HCT116 (cell line): Measurements from ENCODE around the gene ARMC10. TPM values are rescaled to one million over a fixed set of nuclear protein-coding genes. Genes with fewer than 3 reads are reported as not detected.

Source experiments
- ATAC-seq: fragments of 200-7000 bp; cut with Tn5 transposase; 2 replicates; pipeline ENCODE4 v1.9.1; 2020; ENCODE audit warnings: mild to moderate bottlenecking, moderate library complexity
- BruUV-seq: library from RNA; stranded (reverse); fragments of 400-500 nt; replicated peaks from 2 replicates; lab custom pipeline; 2021; lab: Mats Ljungman, UMichigan
- CTCF ChIA-PET: fragments of 300-600 bp; sonication (Branson Sonifier 250); formaldehyde crosslinking; loops from one replicate; lab custom pipeline; 2021; ENCODE audit warnings: antibody characterized with exemption; lab: Charles Lee
- POLR2A ChIA-PET: fragments of 300-600, 350-600 bp; sonication (Branson Sonifier 250); formaldehyde crosslinking; loops from one replicate; lab custom pipeline; 2021; ENCODE audit warnings: antibody characterized with exemption; lab: Charles Lee
- RAD21 ChIA-PET, 2 experiments: fragments of 300-600 bp; sonication (Branson Sonifier 250); formaldehyde crosslinking; loops; one replicate each; lab custom pipeline; 2023; ENCODE audit warnings: low total read pairs in 2 of 2; ENCODE audit not compliant: uncharacterized antibody in 2 of 2, unreplicated experiment in 2 of 2, low non-redundant PET in 1 of 2; lab: Charles Lee
- DNase-seq: peaks from one replicate; pipeline ENCODE4 v3.0.0-alpha.2; 2010; ENCODE audit warnings: low read depth, low spot score
- H2AFZ ChIP-seq: fragments of 200-600 bp; shearing (Covaris generic), sonication (generic); 2 replicates; pipeline ENCODE4 v1.6.1; 2017; ENCODE audit warnings: low read depth, mixed run types, mixed read lengths, antibody characterized with exemption, low read length; ENCODE audit not compliant: poor library complexity, severe bottlenecking
- H3K27ac ChIP-seq: 2 replicates; pipeline ENCODE4 v1.5.1; 2012; ENCODE audit warnings: low read depth, low read length
- H3K27me3 ChIP-seq: fragments of 200-600 bp; sonication (generic); 2 replicates; pipeline ENCODE4 v1.6.1; 2016; ENCODE audit warnings: mixed run types, low read length, mixed read lengths; ENCODE audit not compliant: insufficient read depth
- H3K36me3 ChIP-seq, 2 experiments: fragments of 200-500 bp in 1 of 2; fragments of 200-600 bp in 1 of 2; sonication (Bioruptor generic) in 1 of 2; sonication (generic) in 1 of 2; 2 replicates each; pipeline versions ENCODE4 v1.5.1 to v1.6.1; 2014 to 2016; ENCODE audit warnings: low read length in 2 of 2, inconsistent platforms in 1 of 2, mixed read lengths in 1 of 2, mixed run types in 1 of 2; ENCODE audit not compliant: insufficient read depth in 2 of 2, control insufficient read depth in 1 of 2
- H3K4me1 ChIP-seq, 2 experiments: fragments of 200-600 bp in 1 of 2; sonication (generic) in 1 of 2; 2 replicates each; pipeline versions ENCODE4 v1.5.1 to v1.6.1; 2012 to 2017; ENCODE audit warnings: low read length in 2 of 2, inconsistent platforms in 1 of 2, mild to moderate bottlenecking in 1 of 2, mixed read lengths in 1 of 2, mixed run types in 1 of 2, moderate library complexity in 1 of 2; ENCODE audit not compliant: insufficient read depth in 2 of 2, control insufficient read depth in 1 of 2
- H3K4me2 ChIP-seq: fragments of 200-600 bp; sonication (generic); 2 replicates; pipeline ENCODE4 v1.6.1; 2017; ENCODE audit warnings: mixed run types, low read length, mixed read lengths
- H3K4me3 ChIP-seq, 2 experiments: fragments of 200-600 bp in 1 of 2; sonication (generic) in 1 of 2; replicated peaks in 1 of 2; 2 replicates each; pipeline ENCODE4 v1.5.1; 2011 to 2016; ENCODE audit warnings: low read length in 2 of 2, control low read depth in 1 of 2, low read depth in 1 of 2, mild to moderate bottlenecking in 1 of 2, mixed read lengths in 1 of 2, mixed run types in 1 of 2
- H3K79me2 ChIP-seq: fragments of 200-600 bp; sonication (generic); 2 replicates; pipeline ENCODE4 v1.6.1; 2017; ENCODE audit warnings: mild to moderate bottlenecking, mixed run types, low read length, moderate library complexity, mixed read lengths; ENCODE audit not compliant: insufficient read depth
- H3K9ac ChIP-seq: fragments of 200-600 bp; sonication (generic); 2 replicates; pipeline ENCODE4 v1.6.1; 2016; ENCODE audit warnings: low read length, mixed read lengths
- H3K9me2 ChIP-seq: fragments of 200-600 bp; sonication (generic), shearing (Covaris generic); 2 replicates; pipeline ENCODE4 v1.6.1; 2017; ENCODE audit warnings: mixed run types, mild to moderate bottlenecking, moderate library complexity; ENCODE audit not compliant: insufficient read depth
- H3K9me3 ChIP-seq, 2 experiments: fragments of 200-500 bp in 1 of 2; fragments of 200-600 bp in 1 of 2; sonication (Bioruptor generic) in 1 of 2; sonication (generic) in 1 of 2; 2 replicates each; pipeline ENCODE4 v1.6.1; 2014 to 2017; ENCODE audit warnings: low read length in 2 of 2, mixed read lengths in 2 of 2, inconsistent platforms in 1 of 2, low read depth in 1 of 2, mild to moderate bottlenecking in 1 of 2, mixed run types in 1 of 2, moderate library complexity in 1 of 2; ENCODE audit not compliant: control insufficient read depth in 1 of 2, insufficient read depth in 1 of 2
- H4K20me1 ChIP-seq: fragments of 200-600 bp; sonication (generic), shearing (Covaris generic); 2 replicates; pipeline ENCODE4 v1.6.1; 2017; ENCODE audit warnings: mixed run types, mild to moderate bottlenecking, moderate library complexity; ENCODE audit not compliant: insufficient read depth
- CBX3 ChIP-seq: IDR thresholded peaks from 2 replicates; pipeline ENCODE4 v1.6.1; 2012; ENCODE audit warnings: low read depth
- RAD21 ChIP-seq: IDR thresholded peaks from 2 replicates; pipeline ENCODE4 v1.6.1; 2012; ENCODE audit warnings: low read depth, mild to moderate bottlenecking
- SIN3A ChIP-seq: IDR thresholded peaks from 2 replicates; pipeline ENCODE4 v1.6.1; 2012; ENCODE audit warnings: low read depth
- SP1 ChIP-seq: IDR thresholded peaks from 2 replicates; pipeline ENCODE4 v1.6.1; 2012; ENCODE audit warnings: low read depth
- TCF7L2 ChIP-seq: IDR thresholded peaks from 2 replicates; pipeline ENCODE4 v1.7.0; 2011; ENCODE audit warnings: borderline replicate concordance, inconsistent platforms; ENCODE audit not compliant: insufficient read depth, insufficient read length; ENCODE audit errors: extremely low read depth
- ZFX ChIP-seq: fragments of 450-650 bp; IDR thresholded peaks from 2 replicates; pipeline ENCODE4 v1.6.1; 2017
- ZNF274 ChIP-seq: fragments of 200-500 bp; sonication (Bioruptor generic); IDR thresholded peaks from 2 replicates; pipeline ENCODE4 v1.6.1; 2014; ENCODE audit warnings: mild to moderate bottlenecking, low read depth, low read length, inconsistent platforms
- intact Hi-C: fragments of 100-400 bp; cut with micrococcal nuclease; formaldehyde crosslinking; loops from 2 replicates; pipeline ENCODE4 v1.10.0; 2022
- total RNA-seq: library from RNA; stranded (reverse); gene quantifications from one replicate; pipeline ENCODE4 v1.2.1, GENCODE V29; 2021; ENCODE audit not compliant: unreplicated experiment
- TF ChIP-seq, protein P1 (sequence below): IDR thresholded peaks from 2 replicates; pipeline ENCODE4 v1.6.1; 2012
- TF ChIP-seq, protein P2 (sequence below): IDR thresholded peaks from 2 replicates; pipeline ENCODE4 v1.6.1; 2011; ENCODE audit warnings: mild to moderate bottlenecking, low read length, moderate library complexity; ENCODE audit not compliant: insufficient replicate concordance; ENCODE audit errors: extremely low read depth
- TF ChIP-seq, protein P3 (sequence below), 3 experiments: fragments of 200-600 bp in 1 of 3; sonication (generic) in 1 of 3; IDR thresholded peaks in 2 of 3; conservative IDR thresholded peaks in 1 of 3; 2 replicates each; pipeline ENCODE4 v1.5.1; 2012 to 2017; ENCODE audit warnings: low read depth in 2 of 3, low read length in 2 of 3, antibody characterized with exemption in 1 of 3, borderline replicate concordance in 1 of 3, control low read depth in 1 of 3, mild to moderate bottlenecking in 1 of 3, mixed read lengths in 1 of 3, mixed run types in 1 of 3, moderate library complexity in 1 of 3; ENCODE audit not compliant: insufficient read depth in 1 of 3

ARMC10 gene
- total RNA-seq, 1 experiment from 2014 or later = 53.3 TPM

DNA sequence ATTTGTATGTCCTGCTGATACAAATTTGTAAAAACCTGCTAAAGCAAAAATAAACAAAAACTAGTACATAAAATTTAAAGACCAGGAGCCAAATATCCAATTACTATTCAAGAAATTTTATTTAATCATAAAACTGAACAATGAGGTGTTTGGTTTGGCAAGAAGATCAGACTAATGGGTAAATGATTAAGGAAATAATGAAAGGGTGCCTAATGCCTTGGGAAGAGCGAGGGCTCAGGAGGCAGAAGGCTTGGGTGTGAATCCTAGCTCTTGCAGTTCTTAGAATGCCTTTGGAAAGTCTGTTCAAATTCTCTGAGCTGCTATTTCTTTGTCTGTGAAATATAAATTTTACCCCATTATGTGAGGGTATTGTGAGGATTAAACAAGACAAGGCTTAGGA, 41.6 kb downstream of the ARMC10 start:
- Histone ChIP-seq H3K9me2 (no peaks in the 10 kb centered on the region), H3K9ac (no peak overlapping the region), H2AFZ (no peak overlapping the region), H3K4me1 (peaks cover 8 to 12% of the 10 kb centered on the region in 2 experiments), H3K27ac (no peak overlapping the region), H3K9me3 (no peaks in the 10 kb centered on the region), H4K20me1 (no peaks in the 10 kb centered on the region), H3K79me2 (no peaks in the 10 kb centered on the region), H3K36me3 (peaks cover 0 to 8% of the 10 kb centered on the region in 2 experiments; a peak in 1 of 4 replicates), H3K4me2 (no peak overlapping the region), H3K27me3 (no peaks in the 10 kb centered on the region), H3K4me3 (no peak overlapping the region)
- TF ChIP-seq SIN3A = no peak
- TF ChIP-seq TCF7L2 = no peak
- no peak for TF ChIP-seq RAD21
- no peak for TF ChIP-seq SP1
- TF ChIP-seq ZNF274 = no peak
- no peak for TF ChIP-seq ZFX
- TF ChIP-seq, protein P1, sequence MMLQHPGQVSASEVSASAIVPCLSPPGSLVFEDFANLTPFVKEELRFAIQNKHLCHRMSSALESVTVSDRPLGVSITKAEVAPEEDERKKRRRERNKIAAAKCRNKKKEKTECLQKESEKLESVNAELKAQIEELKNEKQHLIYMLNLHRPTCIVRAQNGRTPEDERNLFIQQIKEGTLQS = no peak
- TF ChIP-seq CBX3 = no peak
- TF ChIP-seq, protein P2, sequence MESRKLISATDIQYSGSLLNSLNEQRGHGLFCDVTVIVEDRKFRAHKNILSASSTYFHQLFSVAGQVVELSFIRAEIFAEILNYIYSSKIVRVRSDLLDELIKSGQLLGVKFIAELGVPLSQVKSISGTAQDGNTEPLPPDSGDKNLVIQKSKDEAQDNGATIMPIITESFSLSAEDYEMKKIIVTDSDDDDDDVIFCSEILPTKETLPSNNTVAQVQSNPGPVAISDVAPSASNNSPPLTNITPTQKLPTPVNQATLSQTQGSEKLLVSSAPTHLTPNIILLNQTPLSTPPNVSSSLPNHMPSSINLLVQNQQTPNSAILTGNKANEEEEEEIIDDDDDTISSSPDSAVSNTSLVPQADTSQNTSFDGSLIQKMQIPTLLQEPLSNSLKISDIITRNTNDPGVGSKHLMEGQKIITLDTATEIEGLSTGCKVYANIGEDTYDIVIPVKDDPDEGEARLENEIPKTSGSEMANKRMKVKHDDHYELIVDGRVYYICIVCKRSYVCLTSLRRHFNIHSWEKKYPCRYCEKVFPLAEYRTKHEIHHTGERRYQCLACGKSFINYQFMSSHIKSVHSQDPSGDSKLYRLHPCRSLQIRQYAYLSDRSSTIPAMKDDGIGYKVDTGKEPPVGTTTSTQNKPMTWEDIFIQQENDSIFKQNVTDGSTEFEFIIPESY = no peak
- TF ChIP-seq, protein P3, sequence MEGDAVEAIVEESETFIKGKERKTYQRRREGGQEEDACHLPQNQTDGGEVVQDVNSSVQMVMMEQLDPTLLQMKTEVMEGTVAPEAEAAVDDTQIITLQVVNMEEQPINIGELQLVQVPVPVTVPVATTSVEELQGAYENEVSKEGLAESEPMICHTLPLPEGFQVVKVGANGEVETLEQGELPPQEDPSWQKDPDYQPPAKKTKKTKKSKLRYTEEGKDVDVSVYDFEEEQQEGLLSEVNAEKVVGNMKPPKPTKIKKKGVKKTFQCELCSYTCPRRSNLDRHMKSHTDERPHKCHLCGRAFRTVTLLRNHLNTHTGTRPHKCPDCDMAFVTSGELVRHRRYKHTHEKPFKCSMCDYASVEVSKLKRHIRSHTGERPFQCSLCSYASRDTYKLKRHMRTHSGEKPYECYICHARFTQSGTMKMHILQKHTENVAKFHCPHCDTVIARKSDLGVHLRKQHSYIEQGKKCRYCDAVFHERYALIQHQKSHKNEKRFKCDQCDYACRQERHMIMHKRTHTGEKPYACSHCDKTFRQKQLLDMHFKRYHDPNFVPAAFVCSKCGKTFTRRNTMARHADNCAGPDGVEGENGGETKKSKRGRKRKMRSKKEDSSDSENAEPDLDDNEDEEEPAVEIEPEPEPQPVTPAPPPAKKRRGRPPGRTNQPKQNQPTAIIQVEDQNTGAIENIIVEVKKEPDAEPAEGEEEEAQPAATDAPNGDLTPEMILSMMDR (IDR thresholded peaks at IDR 0.05 in 2 of 3, conservative IDR thresholded peaks at IDR 0.05 in 1 of 3; ENCODE audit: borderline replicate concordance in 1 of 3, insufficient read depth in 1 of 3, low read depth in 2 of 3, low read length in 2 of 3) = no peak
- ATAC-seq (no peak), DNase-seq (no peak)
- intact Hi-C loops = no loop called here
- RAD21 ChIA-PET = no interaction called here
- CTCF ChIA-PET = no interaction called here
- BruUV-seq = no TSS peak
- POLR2A ChIA-PET = no interaction called here
